Right lobe of liver (tissue), 6 donors: ENCODE data around the gene HOXB7. TPM values are rescaled to one million over a fixed set of nuclear protein-coding genes. Genes with fewer than 3 reads are reported as not detected.
A peak's percentile ranks its signal among the peaks of the same experiment; 100 is the strongest.

ENCODE experiments used
- ATAC-seq, 4 donors: fragments of 200-7000 bp; cut with Tn5 transposase; one replicate each; pipeline ENCODE4 v1.9.1; 2020; ENCODE audit warnings: mild to moderate bottlenecking in 4 of 4, moderate library complexity in 4 of 4
- DNase-seq, 3 donors: peaks; one replicate each; pipeline ENCODE4 v3.0.0-alpha.2; 2020
- H3K27ac ChIP-seq, 3 donors: fragments of 200-600 bp; one replicate each; pipeline ENCODE4 v1.8.0; 2022
- H3K27me3 ChIP-seq, 2 donors: fragments of 200-600 bp; one replicate each; pipeline ENCODE4 v1.8.0; 2022
- H3K36me3 ChIP-seq, 4 donors: fragments of 200-600 bp; sonication (generic) in 1 of 4; one replicate each; pipeline versions ENCODE4 v1.5.1 to v1.8.0; 2017 to 2022; ENCODE audit warnings: control low read depth in 1 of 4
- H3K4me1 ChIP-seq, 4 donors: fragments of 200-600 bp; sonication (generic) in 1 of 4; one replicate each; pipeline versions ENCODE4 v1.5.1 to v1.8.0; 2017 to 2022; ENCODE audit warnings: control low read depth in 1 of 4
- H3K4me3 ChIP-seq, 3 donors: fragments of 200-600 bp; one replicate each; pipeline ENCODE4 v1.8.0; 2022
- H3K9me3 ChIP-seq, 4 donors: fragments of 200-600 bp; sonication (generic) in 1 of 4; one replicate each; pipeline versions ENCODE4 v1.5.1 to v1.8.0; 2017 to 2022; ENCODE audit warnings: control low read depth in 1 of 4
- CTCF ChIP-seq, 4 donors: fragments of 200-600 bp in 3 of 4; fragments of 450-650 bp in 1 of 4; IDR thresholded peaks; one replicate each; pipeline versions ENCODE4 v1.5.1 to v1.8.0; 2016 to 2022; ENCODE audit warnings: antibody characterized with exemption in 4 of 4, mild to moderate bottlenecking in 2 of 4
- POLR2A ChIP-seq: fragments of 450-650 bp; IDR thresholded peaks from one replicate; pipeline ENCODE4 v1.6.1; 2017; ENCODE audit warnings: antibody characterized with exemption, mild to moderate bottlenecking
- WGBS: methylation state at CpG from one replicate; pipeline ENCODE4 v1.1.6; 2018; ENCODE audit warnings: low coverage, low lambda C conversion rate; ENCODE audit not compliant: insufficient coverage; ENCODE audit errors: missing lambda C conversion rate; 5-methylcytosine and 5-hydroxymethylcytosine counted together
- intact Hi-C, 2 donors: fragments of 100-400 bp; cut with DNase I; formaldehyde crosslinking; loops; one replicate each; pipeline versions ENCODE4 v1.11.2 to v1.14.1; 2022
- total RNA-seq, 6 experiments: library from RNA; depleted of rRNA in 2 of 6; stranded (reverse); fragments of >200 nt in 2 of 6; fragmentation: NEBNext Ultra II Directional in 3 of 6; extraction: Animal tissue kit (Norgen Biotek cat#: 25700) in 3 of 6; gene quantifications; one replicate each; pipeline versions ENCODE4 v1.1.0 to v1.2.4, GENCODE V29; 2016 to 2023
- donor health status: DM: no; HTN: yes; CAD: no.
- donor health status: DM: no; HTN: no; CAD: no.
- donor health status: DM: no; HTN: no; CAD: no.
- donor health status: DM: no; HTN: yes; CAD: no.
- donor health status: DM: no; HTN: yes; CAD: no.

Gene HOXB7
- total RNA-seq, 6 experiments from 2014 or later: 0.16 to 0.79 (median 0.30) TPM; not detected in 2

- TF ChIP-seq POLR2A (no peak), CTCF (IDR thresholded peaks at IDR 0.05) (peak in 1 of 4 donors; percentile 11)
- Histone ChIP-seq H3K36me3 (no peaks in the 10 kb centered on the region), H3K27me3 (peaks cover 35 to 82% of the 10 kb centered on the region in 2 donors), H3K4me1 (peaks cover 0 to 13% (median 2%) of the 10 kb centered on the region in 4 donors), H3K9me3 (no peaks in the 10 kb centered on the region), H3K4me3 (no peak overlapping the region), H3K27ac (no peak overlapping the region)
- WGBS: 6% methylated on average over 39 of the region's 67 CpGs
- intact Hi-C loops: loop anchor here in 1 of 2 donors (10.0 kb wide), 1 partner anchor 268 kb away; no protein-coding TSS in a partner anchor
- DNase-seq: peak in 1 of 3 donors; percentile 22
- ATAC-seq: peak; percentile 21 to 58 (median 44)
These were observed 2.3 kb upstream of the HOXB7 start for GRCh38 chr17:48612854-48613691.

- intact Hi-C loops: loop anchor here in 1 of 2 donors (10.0 kb wide), 1 partner anchor 268 kb away; no protein-coding TSS in a partner anchor
- Histone ChIP-seq H3K27me3 (peaks cover 35 to 79% of the 10 kb centered on the region in 2 donors), H3K27ac (no peak overlapping the region), H3K36me3 (no peaks in the 10 kb centered on the region), H3K4me1 (peaks cover 0 to 13% (median 2%) of the 10 kb centered on the region in 4 donors), H3K9me3 (no peaks in the 10 kb centered on the region), H3K4me3 (no peak overlapping the region)
- DNase-seq (no peak), ATAC-seq (no peak)
- TF ChIP-seq CTCF (IDR thresholded peaks at IDR 0.05): no peak
- TF ChIP-seq POLR2A: no peak
- 7% methylated on average over 15 of the region's 15 CpGs for WGBS
These were observed 1.6 kb upstream of the HOXB7 start for GRCh38 chr17:48612456-48612853.

DNA sequence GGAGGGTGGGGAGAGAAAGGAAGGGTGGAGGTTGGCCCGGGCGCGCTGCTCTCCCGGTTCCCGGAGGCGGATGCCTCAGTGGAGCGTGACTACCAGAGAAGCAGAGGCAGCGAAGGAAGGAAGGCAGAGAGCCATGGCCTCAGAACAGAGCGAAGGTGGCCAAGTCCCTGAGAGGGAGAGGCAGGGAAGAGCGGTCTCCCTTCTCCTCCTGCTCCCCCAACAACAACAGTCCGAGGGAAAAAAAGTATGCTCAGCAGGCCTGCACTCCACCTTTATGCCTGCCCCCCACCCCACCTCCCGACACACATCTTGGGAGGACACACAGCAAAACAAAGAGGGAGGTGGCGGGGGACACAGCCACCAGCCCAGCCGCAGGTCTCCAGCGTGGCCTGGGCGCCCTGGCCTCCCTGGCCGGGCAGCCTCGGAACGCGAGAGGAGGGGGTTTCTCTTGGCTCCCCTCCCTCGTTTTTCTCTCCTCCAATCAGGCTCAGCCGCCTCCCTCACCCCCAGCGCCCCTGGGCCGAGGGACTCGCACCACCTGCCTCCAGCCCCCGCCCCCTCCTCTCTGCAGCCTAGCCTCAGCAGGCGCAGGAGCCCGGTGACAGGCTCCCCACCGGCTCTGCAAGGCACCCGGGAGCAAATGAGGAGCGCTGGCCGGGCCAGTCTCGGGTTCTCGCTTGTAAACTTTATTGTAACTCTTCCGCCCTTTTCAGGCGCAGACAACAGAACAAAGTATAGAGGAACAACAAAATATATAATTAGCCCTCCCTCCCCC lies 1.1 kb upstream of the HOXB7 start:
- Histone ChIP-seq H3K9me3 (no peaks in the 10 kb centered on the region), H3K27ac (no peak overlapping the region), H3K27me3 (peaks cover 35 to 78% of the 10 kb centered on the region in 2 donors), H3K4me3 (peak overlapping the region in 1 of 3 donors; percentile 4), H3K36me3 (no peaks in the 10 kb centered on the region), H3K4me1 (peaks cover 0 to 13% (median 2%) of the 10 kb centered on the region in 4 donors)
- intact Hi-C loops: loop anchor here in 1 of 2 donors (10.0 kb wide), 1 partner anchor 267 kb away; no protein-coding TSS in a partner anchor
- ATAC-seq (peak in 1 of 4 donors; percentile 14), DNase-seq (no peak)
- WGBS: 4% methylated on average over 26 of the region's 36 CpGs
- TF ChIP-seq POLR2A (no peak), CTCF (IDR thresholded peaks at IDR 0.05) (no peak)

GRCh38 chr17:48611213-48611612 lies 396 bp upstream of the HOXB7 start:
- H3K9me3 ChIP-seq: no peaks in the 10 kb centered on the region
- peaks cover 30 to 78% of the 10 kb centered on the region in 2 donors for H3K27me3 ChIP-seq
- H3K4me1 ChIP-seq: peaks cover 0 to 13% (median 2%) of the 10 kb centered on the region in 4 donors
- TF ChIP-seq CTCF (IDR thresholded peaks at IDR 0.05): no peak
- TF ChIP-seq POLR2A: no peak
- H3K4me3 ChIP-seq: peak overlapping the region; percentile 25 to 43 (median 29)
- ATAC-seq (peak in 1 of 4 donors; percentile 9), DNase-seq (no peak)
- H3K27ac ChIP-seq: no peak overlapping the region
- intact Hi-C loops: loop anchor here in 1 of 2 donors (10.0 kb wide), 1 partner anchor 266 kb away; no protein-coding TSS in a partner anchor
- WGBS: 5% methylated on average over 14 of the region's 22 CpGs
- H3K36me3 ChIP-seq: no peaks in the 10 kb centered on the region
